CD4-positive, alpha-beta T cell (primary cell): Measurements from ENCODE around the gene RHCG. TPM values are rescaled to one million over a fixed set of nuclear protein-coding genes. Genes with fewer than 3 reads are reported as not detected.

Experiments
- ATAC-seq: fragments of 200-7000 bp; cut with Tn5 transposase; one replicate; pipeline ENCODE4 v1.10.0; 2022; ENCODE audit warnings: mild to moderate bottlenecking; ENCODE audit not compliant: poor library complexity
- CTCF ChIA-PET: fragments of 350-600 bp; sonication (Branson Sonifier 250); formaldehyde crosslinking; loops from one replicate; lab custom pipeline; 2021; ENCODE audit warnings: antibody characterized with exemption, inconsistent platforms; lab: Charles Lee
- POLR2A ChIA-PET: fragments of 350-600 bp; sonication (Branson Sonifier 250); formaldehyde crosslinking; loops from one replicate; lab custom pipeline; 2021; ENCODE audit warnings: antibody characterized with exemption, inconsistent platforms; lab: Charles Lee
- DNase-seq, 14 experiments: peaks; one replicate each; pipeline ENCODE4 v3.0.0-alpha.2; 2013 to 2020; ENCODE audit warnings: mixed read lengths in 2 of 14
- H3K27ac ChIP-seq, 2 donors: one replicate each; pipeline versions ENCODE4 v1.5.1 to v1.7.0; 2013; ENCODE audit warnings: low read length in 2 of 2, low read depth in 1 of 2, mild to moderate bottlenecking in 1 of 2
- H3K27me3 ChIP-seq, 2 experiments: 1 replicate in 1 of 2; 2 replicates in 1 of 2; pipeline versions ENCODE4 v1.6.1 to v1.7.0; 2013; ENCODE audit warnings: low read length in 2 of 2, control low read depth in 1 of 2, mild to moderate bottlenecking in 1 of 2, moderate library complexity in 1 of 2; ENCODE audit not compliant: insufficient read depth in 2 of 2, control insufficient read depth in 1 of 2
- H3K36me3 ChIP-seq: one replicate; pipeline ENCODE4 v1.6.1; 2013; ENCODE audit warnings: low read length, control low read depth; ENCODE audit not compliant: insufficient read depth
- H3K4me1 ChIP-seq: one replicate; pipeline ENCODE4 v1.6.1; 2013; ENCODE audit warnings: low read length, control low read depth; ENCODE audit not compliant: insufficient read depth
- H3K4me3 ChIP-seq: one replicate; pipeline ENCODE4 v1.5.1; 2013; ENCODE audit warnings: mild to moderate bottlenecking, low read length, moderate library complexity
- H3K9me3 ChIP-seq, 2 experiments: 1 replicate in 1 of 2; 2 replicates in 1 of 2; pipeline versions ENCODE4 v1.6.1 to v1.7.0; 2013; ENCODE audit warnings: low read length in 2 of 2, mild to moderate bottlenecking in 2 of 2, control low read depth in 1 of 2, moderate library complexity in 1 of 2; ENCODE audit not compliant: control insufficient read depth in 1 of 2, insufficient read depth in 1 of 2
- H3K27ac Mint-ChIP-seq: one replicate; pipeline ENCODE4 v1.8.0; 2020; ENCODE audit warnings: mixed read lengths
- H3K27me3 Mint-ChIP-seq: one replicate; pipeline ENCODE4 v1.8.0; 2021; ENCODE audit warnings: mixed read lengths
- H3K36me3 Mint-ChIP-seq: one replicate; pipeline ENCODE4 v1.8.0; 2021; ENCODE audit warnings: low read depth, mixed read lengths
- H3K4me1 Mint-ChIP-seq: one replicate; pipeline ENCODE4 v1.8.0; 2021; ENCODE audit warnings: low read depth, mixed read lengths
- H3K4me3 Mint-ChIP-seq: one replicate; pipeline ENCODE4 v1.8.0; 2020; ENCODE audit warnings: mild to moderate bottlenecking, mixed read lengths
- H3K9me3 Mint-ChIP-seq: one replicate; pipeline ENCODE4 v1.8.0; 2020; ENCODE audit warnings: mixed read lengths
- CTCF ChIP-seq: fragments of 200-600 bp; IDR thresholded peaks from one replicate; pipeline ENCODE4 v1.8.0; 2022; ENCODE audit warnings: antibody characterized with exemption, mild to moderate bottlenecking
- intact Hi-C, 2 experiments: fragments of 100-400 bp; cut with DNase I in 1 of 2; cut with micrococcal nuclease in 1 of 2; formaldehyde crosslinking; loops; one replicate each; pipeline versions ENCODE4 v1.15.1 to v1.9.0; 2023 to 2025; cut with DNase I, micrococcal nuclease
- total RNA-seq, 174 experiments: library from RNA in 2 of 174; stranded (reverse) in 2 of 174; gene quantifications; one replicate each; pipeline ENCODE4 v1.2.3 and lab custom pipeline; 2021 to 2026

RHCG gene
- total RNA-seq, 2 experiments from 2014 or later = not detected

GRCh38 chr15:89506026-89506686 is 9.8 kb upstream of the RHCG start:
- no peak for TF ChIP-seq CTCF
- Histone ChIP-seq H3K27ac (no peak overlapping the region), H3K4me1 (no peaks in the 10 kb centered on the region), H3K36me3 (no peaks in the 10 kb centered on the region), H3K27me3 (peaks cover 6 to 15% of the 10 kb centered on the region in 2 experiments), H3K9me3 (no peaks in the 10 kb centered on the region), H3K4me3 (no peak overlapping the region)
- POLR2A ChIA-PET = no interaction called here
- H3K27me3 Mint-ChIP-seq = peaks cover 42% of the 10 kb centered on the region
- H3K9me3 Mint-ChIP-seq = no peaks in the 10 kb centered on the region
- no peaks in the 10 kb centered on the region for H3K36me3 Mint-ChIP-seq
- DNase-seq = no peak
- no peak overlapping the region for H3K4me3 Mint-ChIP-seq
- ATAC-seq = no peak
- intact Hi-C loops = no loop called here
- H3K27ac Mint-ChIP-seq = no peak overlapping the region
- CTCF ChIA-PET = no interaction called here
- no peaks in the 10 kb centered on the region for H3K4me1 Mint-ChIP-seq

GRCh38 chr15:89504166-89504565 is 7.8 kb upstream of the RHCG start:
- POLR2A ChIA-PET = no interaction called here
- Mint-ChIP-seq H3K27ac (no peak overlapping the region), H3K27me3 (peaks cover 50% of the 10 kb centered on the region), H3K36me3 (no peaks in the 10 kb centered on the region), H3K4me1 (no peaks in the 10 kb centered on the region), H3K4me3 (no peak overlapping the region), H3K9me3 (no peaks in the 10 kb centered on the region)
- intact Hi-C loops = no loop called here
- no peak overlapping the region for H3K27ac ChIP-seq
- ATAC-seq (no peak), DNase-seq (no peak)
- no peaks in the 10 kb centered on the region for H3K36me3 ChIP-seq
- H3K9me3 ChIP-seq = peaks cover 0 to 3% of the 10 kb centered on the region in 2 experiments
- H3K4me3 ChIP-seq = no peak overlapping the region
- H3K27me3 ChIP-seq = peaks cover 15 to 16% of the 10 kb centered on the region in 2 experiments
- CTCF ChIA-PET = no interaction called here
- no peaks in the 10 kb centered on the region for H3K4me1 ChIP-seq
- TF ChIP-seq CTCF = no peak

GRCh38 chr15:89502867-89503595 is 6.6 kb upstream of the RHCG start:
- no peak for ATAC-seq
- Mint-ChIP-seq H3K9me3 (no peaks in the 10 kb centered on the region), H3K36me3 (no peaks in the 10 kb centered on the region), H3K27ac (no peak overlapping the region), H3K4me1 (no peaks in the 10 kb centered on the region), H3K27me3 (peaks cover 61% of the 10 kb centered on the region), H3K4me3 (no peak overlapping the region)
- Histone ChIP-seq H3K27me3 (peaks cover 20 to 24% of the 10 kb centered on the region in 2 experiments), H3K4me3 (no peak overlapping the region), H3K4me1 (no peaks in the 10 kb centered on the region), H3K9me3 (peaks cover 0 to 3% of the 10 kb centered on the region in 2 experiments), H3K27ac (no peak overlapping the region), H3K36me3 (no peaks in the 10 kb centered on the region)
- ChIA-PET POLR2A (no interaction called here), CTCF (no interaction called here)
- peak in 1 of 14 experiments; percentile 25 for DNase-seq
- intact Hi-C loops = no loop called here
- TF ChIP-seq CTCF = no peak
